ENCODE data around the gene TBC1D8.

Gene TBC1D8

GRCh38 chr2:101105654-101106053 lies 45.5 kb downstream of the TBC1D8 start:
- H3K9me3 ChIP-seq (ENCODE audit: control insufficient read depth in 2 of 2, low read length in 2 of 2) = no peaks in the 10 kb centered on the region
- H3K27ac ChIP-seq (ENCODE audit: low read depth in 2 of 2, low read length in 2 of 2) = no peak overlapping the region
- H3K36me3 ChIP-seq (ENCODE audit: control insufficient read depth in 2 of 2, insufficient read depth in 2 of 2, low read length in 2 of 2) = no peaks in the 10 kb centered on the region
- H3K4me3 ChIP-seq (ENCODE audit: low read length in 2 of 2) = no peak overlapping the region
- H3K9ac ChIP-seq (ENCODE audit: low read depth in 1 of 2, low read length in 2 of 2) = no peak overlapping the region
- H3K27me3 ChIP-seq (ENCODE audit: control insufficient read depth in 2 of 2, insufficient read depth in 2 of 2, low read length in 2 of 2) = no peaks in the 10 kb centered on the region
- peaks cover 6 to 19% of the 10 kb centered on the region in 2 donors for H3K4me1 ChIP-seq (ENCODE audit: control insufficient read depth in 2 of 2, insufficient read depth in 2 of 2, low read length in 2 of 2)

- no peak overlapping the region for H3K9ac ChIP-seq (ENCODE audit: low read depth in 1 of 2, low read length in 2 of 2)
These were observed 53.5 kb downstream of the TBC1D8 start for GRCh38 chr2:101097638-101098037.

GRCh38 chr2:101096619-101097142 lies 54.5 kb downstream of the TBC1D8 start:
- Histone ChIP-seq H3K9me3 (ENCODE audit: control insufficient read depth in 2 of 2, low read length in 2 of 2) (no peaks in the 10 kb centered on the region), H3K27me3 (ENCODE audit: control insufficient read depth in 2 of 2, insufficient read depth in 2 of 2, low read length in 2 of 2) (no peaks in the 10 kb centered on the region), H3K4me1 (ENCODE audit: control insufficient read depth in 2 of 2, insufficient read depth in 2 of 2, low read length in 2 of 2) (no peaks in the 10 kb centered on the region), H3K27ac (ENCODE audit: low read depth in 2 of 2, low read length in 2 of 2) (no peak overlapping the region), H3K9ac (ENCODE audit: low read depth in 1 of 2, low read length in 2 of 2) (no peak overlapping the region), H3K4me3 (ENCODE audit: low read length in 2 of 2) (no peak overlapping the region), H3K36me3 (ENCODE audit: control insufficient read depth in 2 of 2, insufficient read depth in 2 of 2, low read length in 2 of 2) (no peaks in the 10 kb centered on the region)

More at GRCh38 chr2:101097638-101098037, 53.5 kb downstream of the TBC1D8 start:
- Histone ChIP-seq H3K27me3 (ENCODE audit: control insufficient read depth in 2 of 2, insufficient read depth in 2 of 2, low read length in 2 of 2) (no peaks in the 10 kb centered on the region), H3K9me3 (ENCODE audit: control insufficient read depth in 2 of 2, low read length in 2 of 2) (no peaks in the 10 kb centered on the region), H3K36me3 (ENCODE audit: control insufficient read depth in 2 of 2, insufficient read depth in 2 of 2, low read length in 2 of 2) (no peaks in the 10 kb centered on the region), H3K4me1 (ENCODE audit: control insufficient read depth in 2 of 2, insufficient read depth in 2 of 2, low read length in 2 of 2) (no peaks in the 10 kb centered on the region), H3K4me3 (ENCODE audit: low read length in 2 of 2) (no peak overlapping the region), H3K27ac (ENCODE audit: low read depth in 2 of 2, low read length in 2 of 2) (no peak overlapping the region)

- H3K36me3 ChIP-seq (ENCODE audit: control insufficient read depth in 2 of 2, insufficient read depth in 2 of 2, low read length in 2 of 2) = no peaks in the 10 kb centered on the region
- no peaks in the 10 kb centered on the region for H3K4me1 ChIP-seq (ENCODE audit: control insufficient read depth in 2 of 2, insufficient read depth in 2 of 2, low read length in 2 of 2)
- no peak overlapping the region for H3K4me3 ChIP-seq (ENCODE audit: low read length in 2 of 2)
- no peaks in the 10 kb centered on the region for H3K9me3 ChIP-seq (ENCODE audit: control insufficient read depth in 2 of 2, low read length in 2 of 2)
- no peaks in the 10 kb centered on the region for H3K27me3 ChIP-seq (ENCODE audit: control insufficient read depth in 2 of 2, insufficient read depth in 2 of 2, low read length in 2 of 2)
- H3K9ac ChIP-seq (ENCODE audit: low read depth in 1 of 2, low read length in 2 of 2) = no peak overlapping the region
- H3K27ac ChIP-seq (ENCODE audit: low read depth in 2 of 2, low read length in 2 of 2) = no peak overlapping the region
These were observed 56.8 kb downstream of the TBC1D8 start for GRCh38 chr2:101094351-101094750.

- Histone ChIP-seq H3K9me3 (ENCODE audit: control insufficient read depth in 2 of 2, low read length in 2 of 2) (no peaks in the 10 kb centered on the region), H3K9ac (ENCODE audit: low read depth in 1 of 2, low read length in 2 of 2) (no peak overlapping the region), H3K4me1 (ENCODE audit: control insufficient read depth in 2 of 2, insufficient read depth in 2 of 2, low read length in 2 of 2) (no peaks in the 10 kb centered on the region), H3K27ac (ENCODE audit: low read depth in 2 of 2, low read length in 2 of 2) (no peak overlapping the region), H3K36me3 (ENCODE audit: control insufficient read depth in 2 of 2, insufficient read depth in 2 of 2, low read length in 2 of 2) (no peaks in the 10 kb centered on the region), H3K27me3 (ENCODE audit: control insufficient read depth in 2 of 2, insufficient read depth in 2 of 2, low read length in 2 of 2) (no peaks in the 10 kb centered on the region), H3K4me3 (ENCODE audit: low read length in 2 of 2) (no peak overlapping the region)
These were observed 61.0 kb downstream of the TBC1D8 start for GRCh38 chr2:101089942-101090799.

GRCh38 chr2:101089419-101089818 lies 61.8 kb downstream of the TBC1D8 start:
- H3K9ac ChIP-seq (ENCODE audit: low read depth in 1 of 2, low read length in 2 of 2) = no peak overlapping the region
- H3K4me1 ChIP-seq (ENCODE audit: control insufficient read depth in 2 of 2, insufficient read depth in 2 of 2, low read length in 2 of 2) = no peaks in the 10 kb centered on the region
- no peaks in the 10 kb centered on the region for H3K9me3 ChIP-seq (ENCODE audit: control insufficient read depth in 2 of 2, low read length in 2 of 2)
- H3K4me3 ChIP-seq (ENCODE audit: low read length in 2 of 2) = no peak overlapping the region
- H3K27me3 ChIP-seq (ENCODE audit: control insufficient read depth in 2 of 2, insufficient read depth in 2 of 2, low read length in 2 of 2) = no peaks in the 10 kb centered on the region
- no peaks in the 10 kb centered on the region for H3K36me3 ChIP-seq (ENCODE audit: control insufficient read depth in 2 of 2, insufficient read depth in 2 of 2, low read length in 2 of 2)
- no peak overlapping the region for H3K27ac ChIP-seq (ENCODE audit: low read depth in 2 of 2, low read length in 2 of 2)

- H3K27ac ChIP-seq (ENCODE audit: low read depth in 2 of 2, low read length in 2 of 2) = no peak overlapping the region
- H3K9ac ChIP-seq (ENCODE audit: low read depth in 1 of 2, low read length in 2 of 2) = no peak overlapping the region
- H3K27me3 ChIP-seq (ENCODE audit: control insufficient read depth in 2 of 2, insufficient read depth in 2 of 2, low read length in 2 of 2) = no peaks in the 10 kb centered on the region
- H3K36me3 ChIP-seq (ENCODE audit: control insufficient read depth in 2 of 2, insufficient read depth in 2 of 2, low read length in 2 of 2) = no peaks in the 10 kb centered on the region
- H3K4me3 ChIP-seq (ENCODE audit: low read length in 2 of 2) = no peak overlapping the region
- no peaks in the 10 kb centered on the region for H3K9me3 ChIP-seq (ENCODE audit: control insufficient read depth in 2 of 2, low read length in 2 of 2)
- H3K4me1 ChIP-seq (ENCODE audit: control insufficient read depth in 2 of 2, insufficient read depth in 2 of 2, low read length in 2 of 2) = no peaks in the 10 kb centered on the region
These were observed 63.5 kb downstream of the TBC1D8 start for GRCh38 chr2:101087638-101088037.

- Histone ChIP-seq H3K9me3 (ENCODE audit: control insufficient read depth in 2 of 2, low read length in 2 of 2) (no peaks in the 10 kb centered on the region), H3K27ac (ENCODE audit: low read depth in 2 of 2, low read length in 2 of 2) (no peak overlapping the region), H3K36me3 (ENCODE audit: control insufficient read depth in 2 of 2, insufficient read depth in 2 of 2, low read length in 2 of 2) (no peaks in the 10 kb centered on the region), H3K4me1 (ENCODE audit: control insufficient read depth in 2 of 2, insufficient read depth in 2 of 2, low read length in 2 of 2) (peaks cover 0 to 14% of the 10 kb centered on the region in 2 donors), H3K4me3 (ENCODE audit: low read length in 2 of 2) (no peak overlapping the region), H3K27me3 (ENCODE audit: control insufficient read depth in 2 of 2, insufficient read depth in 2 of 2, low read length in 2 of 2) (no peaks in the 10 kb centered on the region), H3K9ac (ENCODE audit: low read depth in 1 of 2, low read length in 2 of 2) (no peak overlapping the region)
These were observed 67.6 kb downstream of the TBC1D8 start for GRCh38 chr2:101083613-101084012.

- Histone ChIP-seq H3K9ac (ENCODE audit: low read depth in 1 of 2, low read length in 2 of 2) (no peak overlapping the region), H3K36me3 (ENCODE audit: control insufficient read depth in 2 of 2, insufficient read depth in 2 of 2, low read length in 2 of 2) (no peaks in the 10 kb centered on the region), H3K27ac (ENCODE audit: low read depth in 2 of 2, low read length in 2 of 2) (no peak overlapping the region), H3K9me3 (ENCODE audit: control insufficient read depth in 2 of 2, low read length in 2 of 2) (no peaks in the 10 kb centered on the region), H3K4me1 (ENCODE audit: control insufficient read depth in 2 of 2, insufficient read depth in 2 of 2, low read length in 2 of 2) (peaks cover 0 to 14% of the 10 kb centered on the region in 2 donors), H3K27me3 (ENCODE audit: control insufficient read depth in 2 of 2, insufficient read depth in 2 of 2, low read length in 2 of 2) (no peaks in the 10 kb centered on the region), H3K4me3 (ENCODE audit: low read length in 2 of 2) (no peak overlapping the region)
These were observed 68.2 kb downstream of the TBC1D8 start for GRCh38 chr2:101082998-101083397.

- no peak overlapping the region for H3K4me3 ChIP-seq (ENCODE audit: low read length in 2 of 2)
- peaks cover 0 to 14% of the 10 kb centered on the region in 2 donors for H3K4me1 ChIP-seq (ENCODE audit: control insufficient read depth in 2 of 2, insufficient read depth in 2 of 2, low read length in 2 of 2)
- H3K27me3 ChIP-seq (ENCODE audit: control insufficient read depth in 2 of 2, insufficient read depth in 2 of 2, low read length in 2 of 2) = no peaks in the 10 kb centered on the region
- H3K9ac ChIP-seq (ENCODE audit: low read depth in 1 of 2, low read length in 2 of 2) = no peak overlapping the region
- peak overlapping the region in 1 of 2 donors; percentile 72 for H3K27ac ChIP-seq (ENCODE audit: low read depth in 2 of 2, low read length in 2 of 2)
- H3K36me3 ChIP-seq (ENCODE audit: control insufficient read depth in 2 of 2, insufficient read depth in 2 of 2, low read length in 2 of 2) = no peaks in the 10 kb centered on the region
- H3K9me3 ChIP-seq (ENCODE audit: control insufficient read depth in 2 of 2, low read length in 2 of 2) = no peaks in the 10 kb centered on the region
These were observed 69.7 kb downstream of the TBC1D8 start for GRCh38 chr2:101081375-101081907.
